Liver (tissue), 9 donors: ENCODE data around the gene LRRC45. TPM values are rescaled to one million over a fixed set of nuclear protein-coding genes. Genes with fewer than 3 reads are reported as not detected.

ENCODE experiments used
- DNase-seq: peaks from one replicate; pipeline ENCODE4 v3.0.0-alpha.2; 2017; ENCODE audit warnings: low spot score
- H3K27ac ChIP-seq, 2 donors: one replicate each; pipeline ENCODE4 v1.7.0; 2013; ENCODE audit warnings: inconsistent platforms in 2 of 2, low read length in 2 of 2, control low read depth in 1 of 2, low read depth in 1 of 2, mild to moderate bottlenecking in 1 of 2
- H3K27me3 ChIP-seq, 4 donors: one replicate each; pipeline versions ENCODE4 v1.6.1 to v1.7.0; 2013; ENCODE audit warnings: low read length in 3 of 4, inconsistent platforms in 1 of 4, mild to moderate bottlenecking in 1 of 4, moderate library complexity in 1 of 4; ENCODE audit not compliant: control insufficient read depth in 4 of 4, insufficient read depth in 4 of 4
- H3K36me3 ChIP-seq, 4 donors: one replicate each; pipeline versions ENCODE4 v1.6.1 to v1.7.0; 2013; ENCODE audit warnings: low read length in 3 of 4, mild to moderate bottlenecking in 3 of 4, low read depth in 1 of 4, moderate library complexity in 1 of 4; ENCODE audit not compliant: control insufficient read depth in 4 of 4, insufficient read depth in 3 of 4
- H3K4me1 ChIP-seq, 4 donors: one replicate each; pipeline versions ENCODE4 v1.6.1 to v1.7.0; 2013; ENCODE audit warnings: low read length in 3 of 4, mild to moderate bottlenecking in 3 of 4, moderate library complexity in 1 of 4; ENCODE audit not compliant: control insufficient read depth in 4 of 4, insufficient read depth in 4 of 4
- H3K4me3 ChIP-seq, 3 donors: one replicate each; pipeline versions ENCODE4 v1.6.1 to v1.7.0; 2013; ENCODE audit warnings: low read length in 3 of 3, control low read depth in 1 of 3, low read depth in 1 of 3, mild to moderate bottlenecking in 1 of 3
- H3K9ac ChIP-seq, 2 donors: one replicate each; pipeline ENCODE4 v1.7.0; 2013; ENCODE audit warnings: low read length in 2 of 2, mild to moderate bottlenecking in 2 of 2, moderate library complexity in 2 of 2, control low read depth in 1 of 2, low read depth in 1 of 2
- H3K9me3 ChIP-seq, 4 donors: one replicate each; pipeline versions ENCODE4 v1.6.1 to v1.7.0; 2013; ENCODE audit warnings: low read length in 3 of 4; ENCODE audit not compliant: control insufficient read depth in 4 of 4
- EGR1 ChIP-seq, 2 donors: IDR thresholded peaks; 2 replicates each; pipeline ENCODE4 v1.6.1; 2016 to 2018; ENCODE audit warnings: antibody characterized with exemption in 2 of 2, low read depth in 2 of 2
- FOXA1 ChIP-seq: IDR thresholded peaks from 2 replicates; pipeline ENCODE4 v1.6.1; 2016; ENCODE audit warnings: antibody characterized with exemption
- FOXA2 ChIP-seq: IDR thresholded peaks from 2 replicates; pipeline ENCODE4 v1.6.1; 2016; ENCODE audit warnings: antibody characterized with exemption
- HNF4A ChIP-seq, 2 donors: conservative IDR thresholded peaks; 2 replicates each; pipeline ENCODE4 v1.6.1; 2016; ENCODE audit warnings: antibody characterized with exemption in 2 of 2, mild to moderate bottlenecking in 2 of 2
- HNF4G ChIP-seq: IDR thresholded peaks from 2 replicates; pipeline ENCODE4 v1.6.1; 2016; ENCODE audit warnings: antibody characterized with exemption
- MAX ChIP-seq: IDR thresholded peaks from 2 replicates; pipeline ENCODE4 v1.6.1; 2016; ENCODE audit warnings: antibody characterized with exemption
- TAF1 ChIP-seq: conservative IDR thresholded peaks from 2 replicates; pipeline ENCODE4 v1.6.1; 2016; ENCODE audit warnings: antibody characterized with exemption, mild to moderate bottlenecking
- WGBS: extraction: QIAGEN DNeasy Blood & Tissue Kit; methylation state at CpG from one replicate; pipeline ENCODE4 v1.1.7; 2013; 5-methylcytosine and 5-hydroxymethylcytosine counted together
- polyA plus RNA-seq, 2 donors: library from polyadenylated mRNA; stranded (reverse) in 1 of 2; unstranded in 1 of 2; fragments of 200-250 nt in 1 of 2; fragments of >200 nt in 1 of 2; fragmentation: Nextera tagmentation in 1 of 2; extraction: Ambion mirVana in 1 of 2; gene quantifications; one replicate each; pipeline versions ENCODE4 v1.2.1 to v1.2.3, GENCODE V29; 2013 to 2015
- total RNA-seq, 2 donors: library from RNA; depleted of rRNA; stranded (reverse); fragments of >200 nt; gene quantifications; one replicate each; pipeline ENCODE4 v1.2.3, GENCODE V29; 2014
- TF ChIP-seq, protein P1 (sequence below): IDR thresholded peaks from 2 replicates; pipeline ENCODE4 v1.6.1; 2016; ENCODE audit warnings: antibody characterized with exemption, mild to moderate bottlenecking
- TF ChIP-seq, protein P2 (sequence below): IDR thresholded peaks from 2 replicates; pipeline ENCODE4 v1.6.1; 2016; ENCODE audit warnings: antibody characterized with exemption
- TF ChIP-seq, protein P3 (sequence below): fragments of 150-350 bp; IDR thresholded peaks from 2 replicates; pipeline ENCODE4 v1.5.1; 2017; ENCODE audit warnings: improper control_type of control experiment, low read depth, low read length; ENCODE audit not compliant: missing input control
- TF ChIP-seq, protein P4 (sequence below): IDR thresholded peaks from 2 replicates; pipeline ENCODE4 v1.6.1; 2016; ENCODE audit warnings: antibody characterized with exemption
- donor health status: healthy.
- donor health status: healthy.
- donor health status: healthy.
- donor health status: healthy.
- donor health status: healthy.

LRRC45 gene
- total and polyA plus RNA-seq, 4 donors = 4.0 to 14.1 (median 7.0) TPM

DNA sequence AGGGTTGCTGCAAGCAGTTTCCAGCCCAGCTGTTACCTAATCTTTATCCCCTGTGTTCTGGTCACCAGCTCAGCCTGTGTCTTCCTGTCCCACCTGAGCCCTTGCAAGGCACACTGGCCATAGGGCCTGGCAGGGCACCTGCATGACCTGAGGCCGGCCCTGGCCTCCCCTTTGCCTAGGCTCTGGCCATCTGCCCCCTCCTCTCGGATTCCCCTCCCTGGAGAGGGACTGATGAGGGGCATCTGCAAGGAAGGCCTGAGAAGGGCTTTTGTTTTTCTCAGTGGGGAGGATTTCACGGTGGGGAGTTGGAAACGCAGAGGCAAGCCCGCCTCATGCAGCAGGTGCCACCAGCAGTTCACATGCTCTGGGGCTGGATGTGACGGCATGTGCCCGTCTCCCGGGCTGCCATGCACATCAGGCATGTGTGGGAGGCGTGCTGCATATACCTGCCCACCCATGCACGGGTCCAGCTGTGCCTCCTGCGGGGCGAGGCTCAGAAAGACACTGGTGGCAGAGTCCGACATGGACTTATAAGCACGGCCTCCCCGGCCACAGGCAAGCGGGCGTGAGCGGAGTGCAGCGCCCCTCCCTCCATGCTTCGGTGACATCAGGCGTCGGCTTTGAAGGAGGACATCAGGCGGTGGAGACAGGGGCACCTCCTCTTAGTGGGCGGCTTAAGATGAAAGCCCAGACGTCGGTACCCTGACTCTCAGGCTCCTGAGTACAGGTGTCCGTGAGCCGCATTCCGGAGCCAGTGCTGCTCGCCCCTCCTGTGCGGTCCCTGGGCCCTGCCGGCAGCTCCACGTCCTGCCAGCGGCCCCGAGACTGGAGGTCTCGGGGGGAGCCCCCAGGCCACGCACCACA lies 29.1 kb upstream of the LRRC45 start:
- H3K27me3 ChIP-seq = no peaks in the 10 kb centered on the region
- peaks cover 0 to 3% (median under 1%) of the 10 kb centered on the region in 4 donors for H3K36me3 ChIP-seq
- TF ChIP-seq HNF4A (conservative IDR thresholded peaks at IDR 0.05) = no peak
- TF ChIP-seq FOXA2 = no peak
- TF ChIP-seq, protein P1, sequence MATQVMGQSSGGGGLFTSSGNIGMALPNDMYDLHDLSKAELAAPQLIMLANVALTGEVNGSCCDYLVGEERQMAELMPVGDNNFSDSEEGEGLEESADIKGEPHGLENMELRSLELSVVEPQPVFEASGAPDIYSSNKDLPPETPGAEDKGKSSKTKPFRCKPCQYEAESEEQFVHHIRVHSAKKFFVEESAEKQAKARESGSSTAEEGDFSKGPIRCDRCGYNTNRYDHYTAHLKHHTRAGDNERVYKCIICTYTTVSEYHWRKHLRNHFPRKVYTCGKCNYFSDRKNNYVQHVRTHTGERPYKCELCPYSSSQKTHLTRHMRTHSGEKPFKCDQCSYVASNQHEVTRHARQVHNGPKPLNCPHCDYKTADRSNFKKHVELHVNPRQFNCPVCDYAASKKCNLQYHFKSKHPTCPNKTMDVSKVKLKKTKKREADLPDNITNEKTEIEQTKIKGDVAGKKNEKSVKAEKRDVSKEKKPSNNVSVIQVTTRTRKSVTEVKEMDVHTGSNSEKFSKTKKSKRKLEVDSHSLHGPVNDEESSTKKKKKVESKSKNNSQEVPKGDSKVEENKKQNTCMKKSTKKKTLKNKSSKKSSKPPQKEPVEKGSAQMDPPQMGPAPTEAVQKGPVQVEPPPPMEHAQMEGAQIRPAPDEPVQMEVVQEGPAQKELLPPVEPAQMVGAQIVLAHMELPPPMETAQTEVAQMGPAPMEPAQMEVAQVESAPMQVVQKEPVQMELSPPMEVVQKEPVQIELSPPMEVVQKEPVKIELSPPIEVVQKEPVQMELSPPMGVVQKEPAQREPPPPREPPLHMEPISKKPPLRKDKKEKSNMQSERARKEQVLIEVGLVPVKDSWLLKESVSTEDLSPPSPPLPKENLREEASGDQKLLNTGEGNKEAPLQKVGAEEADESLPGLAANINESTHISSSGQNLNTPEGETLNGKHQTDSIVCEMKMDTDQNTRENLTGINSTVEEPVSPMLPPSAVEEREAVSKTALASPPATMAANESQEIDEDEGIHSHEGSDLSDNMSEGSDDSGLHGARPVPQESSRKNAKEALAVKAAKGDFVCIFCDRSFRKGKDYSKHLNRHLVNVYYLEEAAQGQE = no peak
- TF ChIP-seq MAX = no peak
- TF ChIP-seq EGR1 (IDR thresholded peaks at IDR 0.05; ENCODE audit: low read depth in 2 of 2) = no peak
- no peak for TF ChIP-seq HNF4G
- TF ChIP-seq, protein P2, sequence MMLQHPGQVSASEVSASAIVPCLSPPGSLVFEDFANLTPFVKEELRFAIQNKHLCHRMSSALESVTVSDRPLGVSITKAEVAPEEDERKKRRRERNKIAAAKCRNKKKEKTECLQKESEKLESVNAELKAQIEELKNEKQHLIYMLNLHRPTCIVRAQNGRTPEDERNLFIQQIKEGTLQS = no peak
- TF ChIP-seq FOXA1 = no peak
- no peak for TF ChIP-seq TAF1
- TF ChIP-seq, protein P3, sequence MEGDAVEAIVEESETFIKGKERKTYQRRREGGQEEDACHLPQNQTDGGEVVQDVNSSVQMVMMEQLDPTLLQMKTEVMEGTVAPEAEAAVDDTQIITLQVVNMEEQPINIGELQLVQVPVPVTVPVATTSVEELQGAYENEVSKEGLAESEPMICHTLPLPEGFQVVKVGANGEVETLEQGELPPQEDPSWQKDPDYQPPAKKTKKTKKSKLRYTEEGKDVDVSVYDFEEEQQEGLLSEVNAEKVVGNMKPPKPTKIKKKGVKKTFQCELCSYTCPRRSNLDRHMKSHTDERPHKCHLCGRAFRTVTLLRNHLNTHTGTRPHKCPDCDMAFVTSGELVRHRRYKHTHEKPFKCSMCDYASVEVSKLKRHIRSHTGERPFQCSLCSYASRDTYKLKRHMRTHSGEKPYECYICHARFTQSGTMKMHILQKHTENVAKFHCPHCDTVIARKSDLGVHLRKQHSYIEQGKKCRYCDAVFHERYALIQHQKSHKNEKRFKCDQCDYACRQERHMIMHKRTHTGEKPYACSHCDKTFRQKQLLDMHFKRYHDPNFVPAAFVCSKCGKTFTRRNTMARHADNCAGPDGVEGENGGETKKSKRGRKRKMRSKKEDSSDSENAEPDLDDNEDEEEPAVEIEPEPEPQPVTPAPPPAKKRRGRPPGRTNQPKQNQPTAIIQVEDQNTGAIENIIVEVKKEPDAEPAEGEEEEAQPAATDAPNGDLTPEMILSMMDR = no peak
- TF ChIP-seq, protein P4, sequence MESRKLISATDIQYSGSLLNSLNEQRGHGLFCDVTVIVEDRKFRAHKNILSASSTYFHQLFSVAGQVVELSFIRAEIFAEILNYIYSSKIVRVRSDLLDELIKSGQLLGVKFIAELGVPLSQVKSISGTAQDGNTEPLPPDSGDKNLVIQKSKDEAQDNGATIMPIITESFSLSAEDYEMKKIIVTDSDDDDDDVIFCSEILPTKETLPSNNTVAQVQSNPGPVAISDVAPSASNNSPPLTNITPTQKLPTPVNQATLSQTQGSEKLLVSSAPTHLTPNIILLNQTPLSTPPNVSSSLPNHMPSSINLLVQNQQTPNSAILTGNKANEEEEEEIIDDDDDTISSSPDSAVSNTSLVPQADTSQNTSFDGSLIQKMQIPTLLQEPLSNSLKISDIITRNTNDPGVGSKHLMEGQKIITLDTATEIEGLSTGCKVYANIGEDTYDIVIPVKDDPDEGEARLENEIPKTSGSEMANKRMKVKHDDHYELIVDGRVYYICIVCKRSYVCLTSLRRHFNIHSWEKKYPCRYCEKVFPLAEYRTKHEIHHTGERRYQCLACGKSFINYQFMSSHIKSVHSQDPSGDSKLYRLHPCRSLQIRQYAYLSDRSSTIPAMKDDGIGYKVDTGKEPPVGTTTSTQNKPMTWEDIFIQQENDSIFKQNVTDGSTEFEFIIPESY = no peak
- H3K4me3 ChIP-seq = no peak overlapping the region
- DNase-seq = no peak
- H3K9me3 ChIP-seq = no peaks in the 10 kb centered on the region
- H3K4me1 ChIP-seq = peaks cover 13 to 32% (median 23%) of the 10 kb centered on the region in 4 donors
- no peak overlapping the region for H3K27ac ChIP-seq
- no peak overlapping the region for H3K9ac ChIP-seq
- WGBS = 94% methylated on average over 37 of the region's 37 CpGs
